ENCODE results near the gene ZFYVE28. TPM values are rescaled to one million over a fixed set of nuclear protein-coding genes. Genes with fewer than 3 reads are reported as not detected.

The ZFYVE28 gene
- total and polyA plus RNA-seq, 2 of the 8 experiments (the other 6 are each of a cell fraction or from before 2014, with no cell fraction given): 1.7 to 4.9 TPM

- DNase-seq (ENCODE audit: low read depth in 1 of 2, low spot score in 2 of 2) (no peak), FAIRE-seq (no peak)
- Histone ChIP-seq H2BK15ac (ENCODE audit: low read length) (no peak overlapping the region), H3K9ac (replicated peaks in 1 of 4; ENCODE audit: extremely low read depth in 1 of 4, low read depth in 3 of 4, low read length in 3 of 4) (no peak overlapping the region), H3K56ac (replicated peaks; ENCODE audit: insufficient read length, low read depth, low read length) (no peak overlapping the region), H3K27me3 (replicated peaks in 1 of 4; ENCODE audit: control insufficient read depth in 3 of 4, extremely low read depth in 1 of 4, insufficient read depth in 3 of 4, low read length in 3 of 4) (no peaks in the 10 kb centered on the region; a peak in 1 of 7 replicates), H3K79me2 (ENCODE audit: control insufficient read depth in 1 of 2, insufficient read depth in 2 of 2, low read length in 2 of 2) (no peaks in the 10 kb centered on the region), H3K36me3 (ENCODE audit: control insufficient read depth in 2 of 4, insufficient read depth in 4 of 4, low read length in 3 of 4) (no peaks in the 10 kb centered on the region), H3K4me1 (replicated peaks in 1 of 4; ENCODE audit: control insufficient read depth in 3 of 4, insufficient read depth in 4 of 4, low read length in 3 of 4) (peaks cover 0 to 6% (median 1%) of the 10 kb centered on the region in 4 experiments; a peak in 5 of 7 replicates), H4K20me1 (replicated peaks in 1 of 2; ENCODE audit: control insufficient read depth in 1 of 2, insufficient read depth in 2 of 2, low read length in 2 of 2) (peaks cover 2% of the 10 kb centered on the region in 2 experiments), H3K18ac (ENCODE audit: extremely low read depth, low read length) (no peak overlapping the region), H3K27ac (ENCODE audit: low read depth, low read length) (no peak overlapping the region), H2BK20ac (ENCODE audit: low read length) (no peak overlapping the region), H2BK12ac (ENCODE audit: low read depth, low read length) (no peak overlapping the region), H2AK5ac (ENCODE audit: low read depth, low read length) (no peak overlapping the region), H3K9me3 (ENCODE audit: insufficient read depth in 2 of 2, low read depth in 1 of 2, low read length in 1 of 2) (no peaks in the 10 kb centered on the region), H2BK120ac (replicated peaks; ENCODE audit: low read depth, low read length) (no peak overlapping the region), H4K91ac (replicated peaks; ENCODE audit: insufficient read length, low read length) (no peak overlapping the region), H4K5ac (ENCODE audit: insufficient read length, low read depth, low read length) (no peak overlapping the region), H3K79me1 (ENCODE audit: low read depth, low read length) (0 out of 2 replicates have a peak, but pooled peaks cover 2% of the 10 kb centered on the region), H3K23ac (ENCODE audit: insufficient read length) (no peak overlapping the region), H3K4me3 (ENCODE audit: extremely low read depth in 1 of 4, insufficient read depth in 2 of 4, low read depth in 3 of 4, low read length in 4 of 4) (no peak overlapping the region), H4K8ac (ENCODE audit: extremely low read depth, insufficient read depth, low read length) (no peak overlapping the region), H3K14ac (ENCODE audit: insufficient read length) (no peak overlapping the region), H3K4me2 (ENCODE audit: insufficient read depth in 1 of 2, low read depth in 2 of 2, low read length in 2 of 2) (no peak overlapping the region), H2AFZ (ENCODE audit: low read length) (no peak overlapping the region), H2BK5ac (ENCODE audit: low read depth, low read length) (no peak overlapping the region), H3K23me2 (ENCODE audit: low read depth, low read length) (no peaks in the 10 kb centered on the region; the same call in 1 of the 2 replicates), H3K4ac (replicated peaks; ENCODE audit: insufficient read length, low read depth, low read length) (no peak overlapping the region)
- POLR2A ChIA-PET (ENCODE audit: partially characterized antibody): interaction anchor here (0.9 kb wide), 1 partner anchor 42 kb away, joined by 4 read pairs; no protein-coding TSS in a partner anchor
- 92% methylated on average over 23 of the region's 24 CpGs; no CpG with 5 or more reads in 1 of the 2 experiments for WGBS, 2 experiments (ENCODE audit: extremely low coverage in 1 of 2, insufficient coverage in 1 of 2, insufficient read length in 1 of 2, insufficient replicate concordance in 2 of 2, low coverage in 1 of 2, low lambda C conversion rate in 2 of 2, missing lambda C conversion rate in 1 of 2)
- CTCF ChIA-PET (ENCODE audit: partially characterized antibody): interaction anchor here (1.0 to 2.0 kb wide), 7 partner anchors 13 to 140 kb away, joined by 3 to 8 read pairs (median 4); partner anchors contain the start of genes HAUS3 and POLN
- TF ChIP-seq CHD2 (IDR thresholded peaks at IDR 0.05; ENCODE audit: low read length) (no peak), RAD21 (IDR thresholded peaks at IDR 0.05 in 1 of 2, conservative IDR thresholded peaks at IDR 0.05 in 1 of 2; ENCODE audit: low read depth in 2 of 2, low read length in 2 of 2) (no peak), NRF1 (IDR thresholded peaks at IDR 0.05; ENCODE audit: low read depth, low read length) (no peak), CTBP2 (IDR thresholded peaks at IDR 0.05; ENCODE audit: borderline replicate concordance, insufficient read depth, insufficient read length, low read length) (no peak), CREB1 (IDR thresholded peaks at IDR 0.05) (no peak), E2F6 (IDR thresholded peaks at IDR 0.05) (no peak), EGR1 (IDR thresholded peaks at IDR 0.05; ENCODE audit: borderline replicate concordance, low read depth, low read length) (no peak), POU5F1 (IDR thresholded peaks at IDR 0.05; ENCODE audit: low read depth, low read length) (no peak), TEAD4 (IDR thresholded peaks at IDR 0.05; ENCODE audit: low read depth, low read length) (no peak)
- TF ChIP-seq, protein P1, sequence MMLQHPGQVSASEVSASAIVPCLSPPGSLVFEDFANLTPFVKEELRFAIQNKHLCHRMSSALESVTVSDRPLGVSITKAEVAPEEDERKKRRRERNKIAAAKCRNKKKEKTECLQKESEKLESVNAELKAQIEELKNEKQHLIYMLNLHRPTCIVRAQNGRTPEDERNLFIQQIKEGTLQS (IDR thresholded peaks at IDR 0.05; ENCODE audit: insufficient read depth, low read depth, low read length): no peak
These were observed 58.7 kb downstream of the ZFYVE28 start for GRCh38 chr4:2359591-2360395.

Data from H1 (cell line).